ENCODE data around the gene RSAD2.
"Not testable (repeated sequence)": the region's sequence is repeated elsewhere in the genome, so short reads cannot be mapped to it uniquely, and the experiment has no call there.

Gene RSAD2

GRCh38 chr2:6928452-6928851 lies 50.9 kb downstream of the RSAD2 start:
- no peak for DNase-seq

- no peak for DNase-seq
Observed at GRCh38 chr2:6929196-6929819, 51.7 kb downstream of the RSAD2 start.

GRCh38 chr2:6930923-6931647 lies 53.5 kb downstream of the RSAD2 start:
- DNase-seq, result no peak

- no peak for DNase-seq
Observed at GRCh38 chr2:6931753-6932152, 54.2 kb downstream of the RSAD2 start.

- DNase-seq, result no peak
Observed at GRCh38 chr2:6932206-6932605, 54.6 kb downstream of the RSAD2 start.

- no peak for DNase-seq
Observed at GRCh38 chr2:6932828-6933227, 55.3 kb downstream of the RSAD2 start.

- DNase-seq, result no peak
Observed at GRCh38 chr2:6933911-6934310, 56.3 kb downstream of the RSAD2 start.

- DNase-seq, result no peak
Observed at GRCh38 chr2:6934345-6934744, 56.8 kb downstream of the RSAD2 start.

- no peak for DNase-seq
Observed at GRCh38 chr2:6934758-6935651, 57.4 kb downstream of the RSAD2 start.

- not testable (repeated sequence) for DNase-seq
Observed at GRCh38 chr2:6935652-6936020, 58.1 kb downstream of the RSAD2 start.

- no peak for DNase-seq
Observed at GRCh38 chr2:6937157-6937556, 59.6 kb downstream of the RSAD2 start.

GRCh38 chr2:6937582-6937981 lies 60.0 kb downstream of the RSAD2 start:
- DNase-seq, result no peak

- DNase-seq, result no peak
Observed at GRCh38 chr2:6939071-6939470, 61.5 kb downstream of the RSAD2 start.

- no peak for DNase-seq
Observed at GRCh38 chr2:6940820-6941219, 63.2 kb downstream of the RSAD2 start.

GRCh38 chr2:6941299-6942046 lies 63.9 kb downstream of the RSAD2 start:
- DNase-seq, result no peak

GRCh38 chr2:6942848-6943247 lies 65.3 kb downstream of the RSAD2 start:
- no peak for DNase-seq

GRCh38 chr2:6943523-6943922 lies 65.9 kb downstream of the RSAD2 start:
- DNase-seq, result no peak

GRCh38 chr2:6943971-6944370 lies 66.4 kb downstream of the RSAD2 start:
- DNase-seq, result no peak

- no peak for DNase-seq
Observed at GRCh38 chr2:6944555-6944954, 67.0 kb downstream of the RSAD2 start.

- no peak for DNase-seq
Observed at GRCh38 chr2:6945087-6945813, 67.7 kb downstream of the RSAD2 start.

- DNase-seq, result no peak
Observed at GRCh38 chr2:6945821-6946220, 68.2 kb downstream of the RSAD2 start.

- DNase-seq, result no peak
Observed at GRCh38 chr2:6946722-6947121, 69.1 kb downstream of the RSAD2 start.
